Measurements from ENCODE around the gene DUSP19. TPM values are rescaled to one million over a fixed set of nuclear protein-coding genes. Genes with fewer than 3 reads are reported as not detected.

The DUSP19 gene
- total and polyA plus RNA-seq, 10 donors: 0.78 to 5.8 (median 3.4) TPM

DNA sequence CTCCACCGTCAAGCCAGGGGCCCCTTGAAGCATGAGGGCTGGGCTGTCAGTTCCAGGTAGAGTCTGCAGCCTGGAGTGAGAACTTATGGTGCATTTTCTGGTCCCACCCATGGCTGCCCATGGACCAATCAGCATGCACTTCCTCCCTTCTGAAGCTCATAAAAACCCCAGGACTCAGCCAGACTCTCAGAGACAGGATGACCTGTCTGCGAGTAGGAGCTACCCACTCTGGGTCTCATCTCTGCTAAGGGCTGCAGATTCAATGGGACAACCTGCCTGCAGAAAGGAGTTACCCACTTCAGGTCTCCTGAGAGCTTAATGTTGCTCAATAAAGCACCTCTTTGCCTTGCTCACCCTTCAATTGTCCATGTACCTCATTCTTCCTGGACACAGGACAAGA, 9.4 kb upstream of the DUSP19 start:
- intact Hi-C loops (cut with DNase I; ENCODE audit: low total_unique reads): no loop called here
- Histone ChIP-seq H3K9me3 (peaks cover 0 to 14% (median 3%) of the 10 kb centered on the region in 8 donors), H3K36me3 (no peaks in the 10 kb centered on the region), H3K4me3 (no peak overlapping the region), H3K27ac (no peak overlapping the region), H3K27me3 (replicated peaks in 1 of 7) (peaks cover 0 to 39% (median 0%) of the 10 kb centered on the region in 7 donors), H3K4me1 (no peaks in the 10 kb centered on the region)
- WGBS, 5 donors: 86 to 100% (median 93%) methylated on average over 2 of the region's 2 CpGs
- DNase-seq: no peak
- TF ChIP-seq POLR2A (IDR thresholded peaks at IDR 0.05): no peak
- TF ChIP-seq POLR2AphosphoS5 (IDR thresholded peaks at IDR 0.05): no peak
- TF ChIP-seq, protein P1, sequence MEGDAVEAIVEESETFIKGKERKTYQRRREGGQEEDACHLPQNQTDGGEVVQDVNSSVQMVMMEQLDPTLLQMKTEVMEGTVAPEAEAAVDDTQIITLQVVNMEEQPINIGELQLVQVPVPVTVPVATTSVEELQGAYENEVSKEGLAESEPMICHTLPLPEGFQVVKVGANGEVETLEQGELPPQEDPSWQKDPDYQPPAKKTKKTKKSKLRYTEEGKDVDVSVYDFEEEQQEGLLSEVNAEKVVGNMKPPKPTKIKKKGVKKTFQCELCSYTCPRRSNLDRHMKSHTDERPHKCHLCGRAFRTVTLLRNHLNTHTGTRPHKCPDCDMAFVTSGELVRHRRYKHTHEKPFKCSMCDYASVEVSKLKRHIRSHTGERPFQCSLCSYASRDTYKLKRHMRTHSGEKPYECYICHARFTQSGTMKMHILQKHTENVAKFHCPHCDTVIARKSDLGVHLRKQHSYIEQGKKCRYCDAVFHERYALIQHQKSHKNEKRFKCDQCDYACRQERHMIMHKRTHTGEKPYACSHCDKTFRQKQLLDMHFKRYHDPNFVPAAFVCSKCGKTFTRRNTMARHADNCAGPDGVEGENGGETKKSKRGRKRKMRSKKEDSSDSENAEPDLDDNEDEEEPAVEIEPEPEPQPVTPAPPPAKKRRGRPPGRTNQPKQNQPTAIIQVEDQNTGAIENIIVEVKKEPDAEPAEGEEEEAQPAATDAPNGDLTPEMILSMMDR (IDR thresholded peaks at IDR 0.05 in 8 of 11, conservative IDR thresholded peaks at IDR 0.05 in 3 of 11): no peak

DNA sequence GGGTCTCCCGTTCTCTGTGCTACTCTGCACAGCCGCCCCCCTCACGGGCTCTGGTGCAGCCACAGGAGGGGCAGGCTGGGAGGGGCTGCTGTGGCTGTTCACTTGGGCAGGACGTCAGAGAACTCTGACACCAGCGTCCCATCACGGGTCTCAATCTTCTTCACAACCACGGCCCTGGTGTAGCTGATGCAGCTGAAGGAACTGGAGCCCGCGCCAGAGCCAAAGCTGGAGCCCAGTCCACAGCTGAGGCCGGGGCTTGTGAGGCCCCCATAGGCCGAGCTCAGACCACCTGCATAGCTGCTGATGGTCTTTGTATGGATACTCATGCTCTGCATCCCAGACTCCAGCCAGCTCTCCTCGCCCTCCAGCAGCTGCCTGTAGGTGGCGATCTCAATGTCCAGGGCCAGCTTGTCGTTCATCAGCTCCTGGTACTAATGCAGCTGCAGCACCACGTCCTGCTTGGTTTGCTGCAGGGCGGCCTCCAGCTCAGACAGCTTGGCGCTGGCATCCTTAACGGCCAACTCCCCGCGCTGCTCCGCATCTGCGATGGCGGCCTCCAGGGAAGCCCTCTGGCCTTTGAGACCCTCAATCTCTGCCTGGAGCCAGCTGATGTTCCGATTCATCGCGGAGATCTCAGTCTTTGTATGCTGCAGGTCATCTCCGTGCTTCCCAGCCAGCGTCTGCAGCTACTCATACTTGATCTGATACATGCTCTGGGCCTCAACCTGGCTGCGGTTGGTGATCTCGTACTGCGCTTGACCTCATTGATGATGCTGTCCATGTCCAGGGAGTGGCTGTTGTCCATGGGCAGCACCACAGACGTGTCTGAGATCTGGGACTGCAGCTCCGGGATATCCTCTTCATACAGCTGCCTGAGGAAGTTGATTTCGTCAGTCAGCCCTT, 7.4 kb upstream of the DUSP19 start:
- DNase-seq: no peak
- intact Hi-C loops (cut with DNase I; ENCODE audit: low total_unique reads): no loop called here
- 73 to 78% (median 74%) methylated on average over 29 to 34 of the region's 34 CpGs for WGBS, 5 donors
- H3K9me3 ChIP-seq: peaks cover 0 to 14% (median 3%) of the 10 kb centered on the region in 8 donors
- TF ChIP-seq, protein P1 (IDR thresholded peaks at IDR 0.05 in 8 of 11, conservative IDR thresholded peaks at IDR 0.05 in 3 of 11): peak in 6 of 11 experiments; percentile 12 to 37 (median 26)
- TF ChIP-seq POLR2A (IDR thresholded peaks at IDR 0.05) (no peak), POLR2AphosphoS5 (IDR thresholded peaks at IDR 0.05) (no peak)
- H3K27ac ChIP-seq: no peak overlapping the region
- H3K4me1 ChIP-seq: no peaks in the 10 kb centered on the region
- H3K27me3 ChIP-seq (replicated peaks in 1 of 7): peaks cover 0 to 31% (median 0%) of the 10 kb centered on the region in 7 donors
- H3K4me3 ChIP-seq: no peak overlapping the region
- no peaks in the 10 kb centered on the region for H3K36me3 ChIP-seq

DNA sequence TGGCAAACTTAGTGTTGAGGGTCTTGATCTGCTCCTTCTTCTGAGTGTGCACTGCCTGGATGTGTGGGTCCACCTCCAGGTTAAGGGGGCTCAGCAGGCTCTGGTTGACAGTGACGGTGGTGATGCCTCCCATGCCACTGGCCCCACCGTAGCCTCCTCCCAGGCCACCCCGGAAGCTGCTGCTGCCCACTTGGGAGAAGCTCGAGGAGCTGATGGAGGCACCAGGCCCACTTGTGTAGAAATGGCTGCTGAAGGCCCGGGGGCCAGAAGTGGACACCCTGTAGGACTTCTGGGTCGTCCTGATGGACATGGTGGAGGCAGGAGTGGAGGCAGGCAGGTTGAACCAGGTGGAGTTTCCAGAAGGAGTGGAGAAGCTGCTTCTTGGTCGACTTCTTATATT, 6.4 kb upstream of the DUSP19 start:
- intact Hi-C loops (cut with DNase I; ENCODE audit: low total_unique reads): no loop called here

DNA sequence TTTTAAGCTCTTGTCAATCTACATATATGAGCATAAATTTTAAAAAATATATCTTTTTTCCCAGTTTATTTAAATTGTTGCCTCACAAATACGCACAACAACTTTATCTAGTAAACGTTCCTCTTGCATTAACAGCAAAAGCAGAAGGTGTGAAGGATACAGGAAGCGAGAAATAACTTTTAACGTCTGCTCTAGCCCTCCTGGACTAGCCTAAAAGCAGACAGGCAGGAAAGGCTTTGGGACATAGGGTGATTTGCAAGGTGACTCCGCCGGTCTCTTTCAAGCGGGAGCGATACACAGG, 434 bp upstream of the DUSP19 start:
- H3K27ac ChIP-seq: peak overlapping the region in 7 of 8 donors; percentile 80 to 90 (median 82)

More for the DNA sequence above, 6.4 kb upstream of the DUSP19 start:
- no peak overlapping the region for H3K27ac ChIP-seq
- H3K27me3 ChIP-seq (replicated peaks in 1 of 7): peaks cover 0 to 31% (median 0%) of the 10 kb centered on the region in 7 donors
- H3K9me3 ChIP-seq: peaks cover 0 to 14% (median 3%) of the 10 kb centered on the region in 8 donors
- H3K4me3 ChIP-seq: no peak overlapping the region
- no peaks in the 10 kb centered on the region for H3K36me3 ChIP-seq
- 81 to 93% (median 87%) methylated on average over 4 to 7 of the region's 7 CpGs for WGBS, 5 donors
- peak; percentile 74 for DNase-seq
- no peaks in the 10 kb centered on the region for H3K4me1 ChIP-seq
- TF ChIP-seq POLR2A (IDR thresholded peaks at IDR 0.05) (no peak), POLR2AphosphoS5 (IDR thresholded peaks at IDR 0.05) (no peak)
- TF ChIP-seq, protein P1 (IDR thresholded peaks at IDR 0.05 in 8 of 11, conservative IDR thresholded peaks at IDR 0.05 in 3 of 11): no peak

More for the DNA sequence above, 434 bp upstream of the DUSP19 start:
- TF ChIP-seq, protein P1 (IDR thresholded peaks at IDR 0.05 in 8 of 11, conservative IDR thresholded peaks at IDR 0.05 in 3 of 11): no peak
- TF ChIP-seq POLR2A (IDR thresholded peaks at IDR 0.05) (no peak), POLR2AphosphoS5 (IDR thresholded peaks at IDR 0.05) (no peak)
- intact Hi-C loops (cut with DNase I; ENCODE audit: low total_unique reads): no loop called here
- peak; percentile 76 for DNase-seq
- Histone ChIP-seq H3K27me3 (replicated peaks in 1 of 7) (peaks cover 0 to 10% (median 0%) of the 10 kb centered on the region in 7 donors), H3K36me3 (no peaks in the 10 kb centered on the region), H3K4me1 (peaks cover 0 to 24% (median 15%) of the 10 kb centered on the region in 6 donors), H3K9me3 (no peaks in the 10 kb centered on the region), H3K4me3 (peak overlapping the region; percentile 49 to 81 (median 66))
- WGBS, 5 donors: 2 to 10% (median 4%) methylated on average over 8 of the region's 8 CpGs
